ENCODE results near the gene MPPED1.

- no peak for TF ChIP-seq CTCF (IDR thresholded peaks at IDR 0.05; ENCODE audit: low read depth, low read length, missing input control)
- no peak for TF ChIP-seq YY1 (IDR thresholded peaks at IDR 0.05)
- no peak for TF ChIP-seq HNF4A (conservative IDR thresholded peaks at IDR 0.05)
- TF ChIP-seq MAX (IDR thresholded peaks at IDR 0.05): no peak
- no peak for TF ChIP-seq TAF1 (conservative IDR thresholded peaks at IDR 0.05)
- TF ChIP-seq GABPA (IDR thresholded peaks at IDR 0.05 in 1 of 2, conservative IDR thresholded peaks at IDR 0.05 in 1 of 2): no peak
- TF ChIP-seq REST (IDR thresholded peaks at IDR 0.05): no peak
Measured at GRCh38 chr22:43528601-43529360, 117.0 kb downstream of the MPPED1 start.

All from liver (tissue), 3 donors.